Breast epithelium (tissue), 4 donors: ENCODE results near the gene ENO1. TPM values are rescaled to one million over a fixed set of nuclear protein-coding genes. Genes with fewer than 3 reads are reported as not detected.

Source experiments
- DNase-seq, 2 donors: peaks; one replicate each; pipeline ENCODE4 v3.0.0-alpha.2; 2019; ENCODE audit warnings: low spot score in 2 of 2
- H3K27ac ChIP-seq, 2 donors: fragments of 200-600 bp; sonication (generic) in 1 of 2; one replicate each; pipeline ENCODE4 v1.5.1; 2016 to 2019; ENCODE audit warnings: mild to moderate bottlenecking in 1 of 2
- H3K27me3 ChIP-seq, 2 donors: fragments of 200-600 bp; sonication (generic) in 1 of 2; one replicate each; pipeline versions ENCODE4 v1.5.1 to v1.6.0; 2017 to 2019; ENCODE audit warnings: control low read depth in 1 of 2, mild to moderate bottlenecking in 1 of 2
- H3K36me3 ChIP-seq: fragments of 200-600 bp; one replicate; pipeline ENCODE4 v1.5.1; 2019
- H3K4me1 ChIP-seq, 2 donors: fragments of 200-600 bp; sonication (generic); one replicate each; pipeline ENCODE4 v1.5.1; 2016 to 2019; ENCODE audit warnings: control low read depth in 1 of 2
- H3K4me3 ChIP-seq, 3 donors: fragments of 200-600 bp; sonication (generic); 1 replicate in 2 of 3; 2 replicates in 1 of 3; pipeline ENCODE4 v1.5.1; 2016 to 2019; ENCODE audit warnings: mild to moderate bottlenecking in 3 of 3, moderate library complexity in 2 of 3
- H3K9me3 ChIP-seq, 2 donors: fragments of 200-600 bp; sonication (generic) in 1 of 2; one replicate each; pipeline ENCODE4 v1.5.1; 2016 to 2019; ENCODE audit warnings: control low read depth in 1 of 2
- POLR2A ChIP-seq: fragments of 450-650 bp; IDR thresholded peaks from one replicate; pipeline ENCODE4 v1.6.1; 2016; ENCODE audit warnings: antibody characterized with exemption, mild to moderate bottlenecking, moderate library complexity
- POLR2AphosphoS5 ChIP-seq, 3 donors: sonication (generic); formaldehyde crosslinking; IDR thresholded peaks; one replicate each; pipeline ENCODE4 v1.6.1; 2017; ENCODE audit warnings: antibody characterized with exemption in 3 of 3
- intact Hi-C: fragments of 100-400 bp; cut with DNase I; formaldehyde crosslinking; loops from one replicate; pipeline ENCODE4 v1.15.1; 2023; ENCODE audit warnings: low total_unique reads
- total RNA-seq, 3 donors: library from RNA; depleted of rRNA; stranded (reverse); fragments of >200 nt; gene quantifications; one replicate each; pipeline ENCODE4 v1.1.0, GENCODE V29; 2016
- TF ChIP-seq, protein P1 (sequence below), 3 donors: fragments of 450-650 bp; IDR thresholded peaks; one replicate each; pipeline ENCODE4 v1.5.1; 2016 to 2017; ENCODE audit warnings: antibody characterized with exemption in 3 of 3, mild to moderate bottlenecking in 3 of 3, moderate library complexity in 3 of 3

The ENO1 gene
- total RNA-seq, 3 donors from 2014 or later: 400 to 717 (median 589) TPM

- no peak for DNase-seq
- no peaks in the 10 kb centered on the region for H3K4me1 ChIP-seq
- no peak overlapping the region for H3K4me3 ChIP-seq
- no peaks in the 10 kb centered on the region for H3K36me3 ChIP-seq
- no peak overlapping the region for H3K27ac ChIP-seq
- H3K9me3 ChIP-seq: no peaks in the 10 kb centered on the region
- intact Hi-C loops: no loop called here
- H3K27me3 ChIP-seq: no peaks in the 10 kb centered on the region
- no peak for TF ChIP-seq POLR2AphosphoS5 (IDR thresholded peaks at IDR 0.05)
- TF ChIP-seq, protein P1, sequence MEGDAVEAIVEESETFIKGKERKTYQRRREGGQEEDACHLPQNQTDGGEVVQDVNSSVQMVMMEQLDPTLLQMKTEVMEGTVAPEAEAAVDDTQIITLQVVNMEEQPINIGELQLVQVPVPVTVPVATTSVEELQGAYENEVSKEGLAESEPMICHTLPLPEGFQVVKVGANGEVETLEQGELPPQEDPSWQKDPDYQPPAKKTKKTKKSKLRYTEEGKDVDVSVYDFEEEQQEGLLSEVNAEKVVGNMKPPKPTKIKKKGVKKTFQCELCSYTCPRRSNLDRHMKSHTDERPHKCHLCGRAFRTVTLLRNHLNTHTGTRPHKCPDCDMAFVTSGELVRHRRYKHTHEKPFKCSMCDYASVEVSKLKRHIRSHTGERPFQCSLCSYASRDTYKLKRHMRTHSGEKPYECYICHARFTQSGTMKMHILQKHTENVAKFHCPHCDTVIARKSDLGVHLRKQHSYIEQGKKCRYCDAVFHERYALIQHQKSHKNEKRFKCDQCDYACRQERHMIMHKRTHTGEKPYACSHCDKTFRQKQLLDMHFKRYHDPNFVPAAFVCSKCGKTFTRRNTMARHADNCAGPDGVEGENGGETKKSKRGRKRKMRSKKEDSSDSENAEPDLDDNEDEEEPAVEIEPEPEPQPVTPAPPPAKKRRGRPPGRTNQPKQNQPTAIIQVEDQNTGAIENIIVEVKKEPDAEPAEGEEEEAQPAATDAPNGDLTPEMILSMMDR (IDR thresholded peaks at IDR 0.05): no peak
- no peak for TF ChIP-seq POLR2A
Observed at GRCh38 chr1:8915446-8915845, 37.0 kb upstream of the ENO1 start.

DNA sequence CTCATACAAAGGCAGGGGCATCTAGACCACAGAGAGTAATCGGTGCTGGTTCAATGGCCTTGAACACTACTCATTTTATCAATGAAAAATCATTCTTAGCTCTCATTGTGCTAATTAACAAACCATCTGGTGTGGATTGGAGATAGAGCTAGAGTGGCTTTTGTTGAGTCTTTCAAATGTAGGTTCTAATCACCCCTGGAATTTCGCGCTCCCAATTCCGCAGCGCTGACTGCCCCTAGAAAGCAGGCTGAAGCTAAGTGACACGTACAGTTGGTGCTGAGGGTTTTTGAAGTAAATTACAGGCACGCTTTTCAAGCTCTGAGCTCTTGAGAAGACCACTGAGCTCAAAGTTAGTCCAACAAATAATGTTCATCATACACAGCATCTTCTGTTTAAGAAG is 36.0 kb upstream of the ENO1 start:
- Histone ChIP-seq H3K4me1 (no peaks in the 10 kb centered on the region), H3K9me3 (no peaks in the 10 kb centered on the region), H3K27ac (no peak overlapping the region), H3K4me3 (no peak overlapping the region), H3K36me3 (no peaks in the 10 kb centered on the region), H3K27me3 (no peaks in the 10 kb centered on the region)
- TF ChIP-seq, protein P1 (IDR thresholded peaks at IDR 0.05): no peak
- TF ChIP-seq POLR2AphosphoS5 (IDR thresholded peaks at IDR 0.05) (no peak), POLR2A (no peak)
- intact Hi-C loops: no loop called here
- DNase-seq: no peak

DNA sequence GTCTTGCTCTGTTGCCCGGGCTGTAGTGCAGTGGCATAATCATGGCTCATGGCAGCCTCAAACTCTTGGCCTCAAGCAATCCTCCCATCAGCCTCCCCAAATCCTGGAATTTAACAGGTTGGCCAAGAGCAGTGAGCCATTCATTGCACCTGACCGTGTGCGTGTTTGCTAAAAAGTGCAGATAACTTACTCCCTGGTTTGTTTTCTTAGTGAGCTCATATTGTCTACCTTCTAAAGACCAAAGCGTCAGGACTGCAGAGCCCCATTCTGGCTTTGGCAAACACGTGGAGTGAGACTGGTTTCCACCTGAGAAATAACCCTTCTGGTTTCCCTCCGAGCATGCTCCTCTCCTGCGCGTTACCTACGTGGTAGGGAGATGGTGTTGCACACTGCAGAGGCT is 35.0 kb upstream of the ENO1 start:
- intact Hi-C loops: no loop called here
- DNase-seq: no peak
- peak overlapping the region in 1 of 2 donors; percentile 1 for H3K27ac ChIP-seq

DNA sequence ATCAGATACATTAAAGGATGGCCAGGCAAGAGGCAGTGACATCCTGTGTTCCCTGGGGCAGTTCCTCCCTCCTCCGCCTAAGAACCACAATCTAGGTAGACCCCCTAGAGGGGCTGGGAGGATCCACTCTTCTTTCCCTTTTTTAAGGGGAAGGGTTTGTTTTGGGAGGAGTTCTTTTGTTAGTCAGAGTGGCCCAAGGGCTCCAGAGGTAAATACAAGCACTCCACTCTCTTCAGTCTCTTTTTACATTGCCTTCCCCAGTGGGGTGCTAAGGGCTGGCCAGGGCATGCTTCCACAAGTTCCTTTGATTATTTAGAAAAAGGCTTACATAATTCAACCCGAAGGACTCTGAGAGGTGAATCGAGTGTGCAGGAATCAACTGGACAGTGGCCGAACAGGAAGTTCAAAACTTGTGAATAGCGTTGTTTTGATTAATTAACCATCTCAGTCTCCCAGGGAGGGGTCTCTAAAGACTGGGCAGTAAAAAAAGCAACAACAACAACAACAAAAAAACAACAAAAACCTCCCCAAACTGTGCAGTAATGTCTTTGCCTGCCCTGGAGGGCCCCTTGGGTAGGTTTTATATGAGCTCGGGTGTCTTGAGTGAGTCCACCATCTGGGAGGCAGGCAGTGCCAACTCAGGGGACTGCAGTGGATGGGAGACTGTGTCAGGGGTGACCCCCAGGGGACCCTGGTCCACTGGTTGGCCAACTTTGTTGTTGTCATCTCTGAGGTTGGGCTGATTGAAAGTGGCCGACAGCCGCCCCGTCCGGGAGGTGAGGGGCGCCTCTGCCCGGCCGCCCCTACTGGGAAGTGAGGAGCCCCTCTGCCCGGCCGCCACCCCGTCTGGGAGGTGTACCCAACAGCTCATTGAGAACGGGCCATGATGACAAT is 33.2 kb upstream of the ENO1 start:
- Histone ChIP-seq H3K36me3 (no peaks in the 10 kb centered on the region), H3K27me3 (no peaks in the 10 kb centered on the region), H3K9me3 (no peaks in the 10 kb centered on the region), H3K27ac (peak overlapping the region; percentile 68 to 72), H3K4me3 (no peak overlapping the region), H3K4me1 (no peaks in the 10 kb centered on the region)
- intact Hi-C loops: no loop called here
- DNase-seq: no peak
- TF ChIP-seq POLR2AphosphoS5 (IDR thresholded peaks at IDR 0.05) (no peak), POLR2A (no peak)
- TF ChIP-seq, protein P1 (IDR thresholded peaks at IDR 0.05): no peak

More for the DNA sequence above, 35.0 kb upstream of the ENO1 start:
- Histone ChIP-seq H3K36me3 (no peaks in the 10 kb centered on the region), H3K4me3 (no peak overlapping the region), H3K27me3 (no peaks in the 10 kb centered on the region), H3K4me1 (no peaks in the 10 kb centered on the region), H3K9me3 (no peaks in the 10 kb centered on the region)
- TF ChIP-seq POLR2AphosphoS5 (IDR thresholded peaks at IDR 0.05): no peak
- no peak for TF ChIP-seq POLR2A
- TF ChIP-seq, protein P1 (IDR thresholded peaks at IDR 0.05): no peak

- Histone ChIP-seq H3K36me3 (no peaks in the 10 kb centered on the region), H3K27ac (peak overlapping the region; percentile 48 to 59), H3K4me1 (no peaks in the 10 kb centered on the region), H3K4me3 (no peak overlapping the region), H3K9me3 (no peaks in the 10 kb centered on the region), H3K27me3 (no peaks in the 10 kb centered on the region)
- TF ChIP-seq POLR2A: no peak
- TF ChIP-seq, protein P1 (IDR thresholded peaks at IDR 0.05): no peak
- no peak for TF ChIP-seq POLR2AphosphoS5 (IDR thresholded peaks at IDR 0.05)
- no peak for DNase-seq
- intact Hi-C loops: no loop called here
Observed at GRCh38 chr1:8910914-8911313, 32.4 kb upstream of the ENO1 start.
